Measurements from ENCODE around the gene GALNT2. TPM values are rescaled to one million over a fixed set of nuclear protein-coding genes. Genes with fewer than 3 reads are reported as not detected.

The GALNT2 gene
- polyA plus RNA-seq, 2 of the 4 experiments (the other 2 are of a cell fraction), result 66.9 to 114 TPM

DNA sequence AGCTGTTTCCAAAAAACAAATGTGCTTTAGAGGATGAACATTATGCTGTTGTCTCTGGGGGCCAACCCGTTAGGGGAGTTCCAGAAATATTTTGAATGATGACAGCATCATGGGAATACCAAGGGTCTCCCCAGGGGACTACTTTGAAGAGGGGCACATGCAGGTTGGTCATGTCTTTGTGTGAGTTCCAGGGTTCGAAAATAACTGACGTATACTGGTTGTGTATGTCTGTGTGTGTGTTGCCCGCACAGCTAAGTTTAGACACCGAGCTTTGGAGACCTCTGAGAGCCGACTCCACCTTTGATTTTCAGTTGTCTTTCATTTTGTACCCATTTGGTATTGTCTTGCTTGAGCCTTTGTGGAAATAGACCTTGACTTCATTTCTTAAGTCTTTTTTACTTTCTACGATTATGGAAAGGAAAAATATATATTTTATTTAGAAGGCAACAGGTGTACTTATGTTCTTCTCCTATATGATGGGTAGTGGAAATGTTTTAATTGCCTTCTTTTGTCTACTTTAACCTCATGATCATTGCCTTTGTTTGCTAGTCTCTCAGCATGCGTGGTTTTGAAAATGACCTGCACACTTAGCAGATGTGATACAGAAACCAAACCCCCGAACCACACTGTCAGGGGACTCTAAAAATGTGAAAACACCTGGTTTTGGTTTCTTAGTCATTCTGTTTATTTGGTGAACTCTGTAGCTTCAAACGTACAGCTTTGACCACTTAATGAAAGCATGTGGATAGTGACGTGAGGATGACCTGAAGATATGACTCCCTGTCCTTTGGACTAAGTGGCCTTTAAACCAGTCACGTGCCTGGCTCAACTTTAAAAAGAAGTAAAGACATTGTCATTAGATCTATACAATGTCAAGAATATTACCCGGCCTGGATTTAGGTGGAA, 56.5 kb downstream of the GALNT2 start:
- H3K27ac ChIP-seq, result peak overlapping the region in 1 of 2 experiments; percentile 87; a peak in 1 of 6 replicates
- no peak overlapping the region for H3K4me2 ChIP-seq
- WGBS (ENCODE audit: missing lambda C conversion rate), result 89% methylated on average over 13 of the region's 13 CpGs
- no peak for ATAC-seq
- no peak for DNase-seq (ENCODE audit: low read depth in 1 of 2, low spot score in 1 of 2)
- no peaks in the 10 kb centered on the region for H3K9me3 ChIP-seq
- peaks cover 49% of the 10 kb centered on the region for H3K4me1 ChIP-seq
- TF ChIP-seq FOXS1 (CRISPR knock-in tag; IDR thresholded peaks at IDR 0.05), result no peak
- FAIRE-seq, result no peak
- POLR2A ChIA-PET, result interaction anchor here (0.5 kb wide), 1 partner anchor 8 kb away, joined by 3 read pairs; no protein-coding TSS in a partner anchor
- CTCF ChIA-PET, result interaction anchor here (1.0 to 1.8 kb wide), 2 partner anchors 10 to 40 kb away, joined by 4 read pairs; no protein-coding TSS in a partner anchor
- H3K4me3 ChIP-seq, result no peak overlapping the region

- Histone ChIP-seq H3K27ac (peak overlapping the region; percentile 63 to 87; a peak in 4 of 6 replicates), H3K9me3 (no peaks in the 10 kb centered on the region), H3K4me2 (peak overlapping the region; percentile 77; the same call in 2 of the 3 replicates), H3K4me3 (no peak overlapping the region), H3K4me1 (peaks cover 49% of the 10 kb centered on the region)
- DNase-seq (ENCODE audit: low read depth in 1 of 2, low spot score in 1 of 2) (no peak), FAIRE-seq (no peak), ATAC-seq (no peak)
- 96% methylated on average over 9 of the region's 9 CpGs for WGBS (ENCODE audit: missing lambda C conversion rate)
- ChIA-PET POLR2A (interaction anchor here (0.9 kb wide), 1 partner anchor 10 kb away, joined by 4 read pairs; no protein-coding TSS in a partner anchor), CTCF (interaction anchor here (0.6 to 0.9 kb wide), 2 partner anchors 31 to 34 kb away, joined by 3 read pairs; no protein-coding TSS in a partner anchor)
- TF ChIP-seq BHLHE40 (IDR thresholded peaks at IDR 0.05; ENCODE audit: low read depth, low read length), result no peak
- no peak for TF ChIP-seq NR3C1 (IDR thresholded peaks at IDR 0.05)
- TF ChIP-seq CHD4 (IDR thresholded peaks at IDR 0.05; ENCODE audit: borderline replicate concordance), result no peak
- TF ChIP-seq ESRRA (IDR thresholded peaks at IDR 0.05; ENCODE audit: borderline replicate concordance, low read length), result no peak
- TF ChIP-seq, protein P1, sequence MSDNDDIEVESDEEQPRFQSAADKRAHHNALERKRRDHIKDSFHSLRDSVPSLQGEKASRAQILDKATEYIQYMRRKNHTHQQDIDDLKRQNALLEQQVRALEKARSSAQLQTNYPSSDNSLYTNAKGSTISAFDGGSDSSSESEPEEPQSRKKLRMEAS (IDR thresholded peaks at IDR 0.05), result no peak
- no peak for TF ChIP-seq EHMT2 (IDR thresholded peaks at IDR 0.05; ENCODE audit: low read depth)
- TF ChIP-seq USF2 (IDR thresholded peaks at IDR 0.05), result no peak
- TF ChIP-seq PHF8 (IDR thresholded peaks at IDR 0.05; ENCODE audit: borderline replicate concordance, low read depth), result no peak
- no peak for TF ChIP-seq JUNB (IDR thresholded peaks at IDR 0.05)
- no peak for TF ChIP-seq HOXA7 (CRISPR knock-in tag; IDR thresholded peaks at IDR 0.05)
These were observed 57.4 kb downstream of the GALNT2 start for GRCh38 chr1:230124186-230125128.

GRCh38 chr1:230125141-230125540, 58.1 kb downstream of the GALNT2 start:
- DNase-seq (ENCODE audit: low read depth in 1 of 2, low spot score in 1 of 2) (no peak), FAIRE-seq (no peak), ATAC-seq (no peak)
- Histone ChIP-seq H3K4me3 (no peak overlapping the region), H3K4me2 (peak overlapping the region; percentile 77), H3K27ac (peak overlapping the region; percentile 63 to 87; a peak in 5 of 6 replicates), H3K9me3 (no peaks in the 10 kb centered on the region), H3K4me1 (peaks cover 49% of the 10 kb centered on the region)
- TF ChIP-seq BHLHE40 (IDR thresholded peaks at IDR 0.05; ENCODE audit: low read depth, low read length) (no peak), HOXB5 (CRISPR knock-in tag; IDR thresholded peaks at IDR 0.05) (no peak), CHD2 (IDR thresholded peaks at IDR 0.05; ENCODE audit: low read length, partially characterized antibody) (no peak), POLR2AphosphoS2 (conservative IDR thresholded peaks at IDR 0.05; ENCODE audit: low read length) (no peak), SREBF2 (IDR thresholded peaks at IDR 0.05) (no peak), PHF8 (IDR thresholded peaks at IDR 0.05; ENCODE audit: borderline replicate concordance, low read depth) (no peak), NR3C1 (IDR thresholded peaks at IDR 0.05) (no peak), HOXB13 (CRISPR knock-in tag; IDR thresholded peaks at IDR 0.05; ENCODE audit: low read depth) (no peak), SMC3 (IDR thresholded peaks at IDR 0.05) (no peak), CBX2 (IDR thresholded peaks at IDR 0.05; ENCODE audit: borderline replicate concordance, low read depth) (no peak), EHMT2 (IDR thresholded peaks at IDR 0.05; ENCODE audit: low read depth) (no peak), NFE2L2 (conservative IDR thresholded peaks at IDR 0.05; ENCODE audit: low read length) (no peak), CTCF (IDR thresholded peaks at IDR 0.05) (no peak), HDAC2 (IDR thresholded peaks at IDR 0.05) (no peak), MAFK (IDR thresholded peaks at IDR 0.05; ENCODE audit: partially characterized antibody) (no peak), ESRRA (IDR thresholded peaks at IDR 0.05; ENCODE audit: borderline replicate concordance, low read length) (no peak), CEBPB (IDR thresholded peaks at IDR 0.05) (no peak)
- TF ChIP-seq, protein P2, sequence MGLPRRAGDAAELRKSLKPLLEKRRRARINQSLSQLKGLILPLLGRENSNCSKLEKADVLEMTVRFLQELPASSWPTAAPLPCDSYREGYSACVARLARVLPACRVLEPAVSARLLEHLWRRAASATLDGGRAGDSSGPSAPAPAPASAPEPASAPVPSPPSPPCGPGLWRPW (IDR thresholded peaks at IDR 0.05), result no peak
- CTCF ChIA-PET, result interaction anchor here (0.6 kb wide), 1 partner anchor 34 kb away, joined by 3 read pairs; no protein-coding TSS in a partner anchor
- WGBS (ENCODE audit: missing lambda C conversion rate), result 87% methylated on average over 6 of the region's 6 CpGs
- POLR2A ChIA-PET, result interaction anchor here (0.9 kb wide), 1 partner anchor 9 kb away, joined by 4 read pairs; no protein-coding TSS in a partner anchor

All from A549 (cell line).